ENCODE data around the gene LUZP4.

GRCh38 chrX:115255003-115255402 is 34.5 kb upstream of the LUZP4 start:
- no peak for TF ChIP-seq CTCF (IDR thresholded peaks at IDR 0.05)
- TF ChIP-seq POLR2A (IDR thresholded peaks at IDR 0.05): no peak
